Measurements from ENCODE around the gene RABGAP1L.

GRCh38 chr1:174957829-174958228 is 798.5 kb downstream of the RABGAP1L start:
- TF ChIP-seq CTCF (IDR thresholded peaks at IDR 0.05 in 8 of 11, conservative IDR thresholded peaks at IDR 0.05 in 3 of 11) (no peak), POLR2AphosphoS5 (IDR thresholded peaks at IDR 0.05) (no peak), POLR2A (IDR thresholded peaks at IDR 0.05) (no peak)

Data from spleen (tissue), 7 donors.